Measurements from ENCODE around the gene AP2M1. TPM values are rescaled to one million over a fixed set of nuclear protein-coding genes. Genes with fewer than 3 reads are reported as not detected.

The AP2M1 gene
- polyA plus RNA-seq, 4 donors = 240 to 283 (median 270) TPM

DNA sequence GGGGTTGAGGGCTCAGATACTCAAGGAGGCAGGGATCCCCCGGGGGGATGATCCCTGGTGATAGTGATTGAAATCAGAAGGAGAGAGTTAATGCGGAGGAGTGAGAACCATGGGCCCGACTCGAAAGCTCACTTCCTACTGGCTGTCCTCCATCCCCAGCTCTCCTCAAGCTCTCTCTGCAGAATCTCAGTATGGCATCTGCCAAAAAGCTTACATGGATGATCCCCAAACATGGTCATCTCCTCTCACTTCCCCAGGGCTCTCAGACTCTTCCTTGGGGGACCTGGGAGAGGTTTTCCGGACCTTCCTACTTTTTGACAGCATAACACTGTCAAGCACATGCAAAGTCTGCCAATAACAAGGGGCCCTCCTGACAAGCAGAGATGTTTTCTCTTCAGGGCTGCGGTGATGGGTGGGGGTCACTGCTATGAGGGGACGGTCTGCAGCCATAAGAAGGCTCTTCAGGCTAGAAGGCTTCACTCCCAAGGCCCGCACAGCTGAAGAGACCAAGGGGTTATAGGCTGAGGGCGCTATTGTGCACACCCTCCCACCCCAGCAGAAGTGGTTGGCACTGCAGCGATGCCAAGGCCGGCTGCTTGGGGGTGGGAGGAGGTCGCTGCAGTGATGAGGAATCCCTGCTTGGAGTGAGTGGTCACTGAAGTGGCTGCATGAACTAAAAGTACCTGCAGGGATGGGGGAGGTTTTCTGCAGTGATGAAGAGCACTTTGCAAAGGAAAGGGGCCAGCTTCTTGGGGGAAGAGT is 53.9 kb downstream of the AP2M1 start:
- Histone ChIP-seq H3K4me3 (ENCODE audit: low read depth in 1 of 3, low read length in 3 of 3) (no peak overlapping the region), H3K4me1 (ENCODE audit: control insufficient read depth in 3 of 3, insufficient read depth in 2 of 3, low read depth in 1 of 3, low read length in 2 of 3) (peaks cover 0 to 5% (median 0%) of the 10 kb centered on the region in 3 donors), H3K27ac (ENCODE audit: low read depth in 1 of 3, low read length in 2 of 3) (no peak overlapping the region), H3K36me3 (ENCODE audit: control insufficient read depth in 3 of 3, insufficient read depth in 2 of 3, low read depth in 1 of 3, low read length in 3 of 3) (peaks cover 0 to 2% (median 0%) of the 10 kb centered on the region in 3 donors), H3K9me3 (ENCODE audit: control insufficient read depth in 2 of 2, insufficient read depth in 1 of 2, low read depth in 1 of 2, low read length in 1 of 2) (no peaks in the 10 kb centered on the region), H3K27me3 (ENCODE audit: control insufficient read depth in 3 of 3, insufficient read depth in 3 of 3, low read length in 3 of 3) (peaks cover 0 to 60% (median 27%) of the 10 kb centered on the region in 3 donors)
- FAIRE-seq = no peak
- DNase-seq = no peak
- whole genome bisulfite sequencing, 3 donors = 33 to 41% (median 39%) methylated on average over 12 of the region's 12 CpGs

- Histone ChIP-seq H3K9me3 (ENCODE audit: control insufficient read depth in 2 of 2, insufficient read depth in 1 of 2, low read depth in 1 of 2, low read length in 1 of 2) (no peaks in the 10 kb centered on the region), H3K27me3 (ENCODE audit: control insufficient read depth in 3 of 3, insufficient read depth in 3 of 3, low read length in 3 of 3) (peaks cover 0 to 61% (median 27%) of the 10 kb centered on the region in 3 donors), H3K4me1 (ENCODE audit: control insufficient read depth in 3 of 3, insufficient read depth in 2 of 3, low read depth in 1 of 3, low read length in 2 of 3) (peaks cover 0 to 5% (median 0%) of the 10 kb centered on the region in 3 donors), H3K36me3 (ENCODE audit: control insufficient read depth in 3 of 3, insufficient read depth in 2 of 3, low read depth in 1 of 3, low read length in 3 of 3) (peaks cover 0 to 2% (median 0%) of the 10 kb centered on the region in 3 donors), H3K27ac (ENCODE audit: low read depth in 1 of 3, low read length in 2 of 3) (peak within 1 kb of the TSS in 1 of 3 donors; percentile 33), H3K4me3 (ENCODE audit: low read depth in 1 of 3, low read length in 3 of 3) (peak within 1 kb of the TSS; percentile 4 to 43 (median 40))
- 0 to 1% (median 1%) methylated on average over 24 to 66 of the region's 66 CpGs for WGBS, 3 donors
- no peak for FAIRE-seq
- DNase-seq = peak; percentile 15 to 70
Measured at GRCh38 chr3:184229394-184230080, 54.9 kb downstream of the AP2M1 start, which contains the start of gene VWA5B2. Gene VWA5B2, plus strand, starts transcription at chr3:184229585. Its CDS starts 944 bp downstream, at chr3:184230529.

DNA sequence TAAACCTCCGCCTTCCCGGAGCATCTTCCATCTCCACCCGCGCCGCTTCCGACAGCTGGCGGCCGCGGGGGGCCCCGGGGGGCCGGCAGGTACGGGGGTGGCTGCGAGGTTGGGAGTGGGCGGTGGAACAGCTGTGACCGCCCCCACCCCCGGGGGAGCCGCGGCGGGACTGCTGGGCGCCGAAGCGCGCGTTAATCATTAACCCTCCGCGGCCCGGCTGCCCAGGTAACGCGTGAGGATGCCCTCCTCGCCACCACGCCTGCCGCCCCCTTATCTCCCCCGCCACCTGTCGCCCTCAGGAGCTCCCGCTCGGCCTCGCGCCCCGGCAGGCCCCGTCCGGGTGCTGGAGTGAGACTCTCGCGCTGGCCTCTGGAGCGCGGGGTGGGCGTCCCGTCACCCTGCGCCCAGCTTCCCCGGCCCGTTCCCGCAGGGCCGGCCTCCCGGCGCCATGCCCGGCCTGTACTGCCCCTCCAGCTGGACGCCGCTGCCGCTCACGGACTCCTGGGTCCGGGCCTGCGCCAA is 55.5 kb downstream of the AP2M1 start:
- peaks cover 0 to 2% (median 0%) of the 10 kb centered on the region in 3 donors for H3K36me3 ChIP-seq (ENCODE audit: control insufficient read depth in 3 of 3, insufficient read depth in 2 of 3, low read depth in 1 of 3, low read length in 3 of 3)
- DNase-seq = peak in 1 of 2 donors; percentile 75
- 1% methylated on average over 34 to 61 of the region's 61 CpGs for WGBS, 3 donors
- no peak for FAIRE-seq
- peak overlapping the region in 2 of 3 donors; percentile 40 to 43 for H3K4me3 ChIP-seq (ENCODE audit: low read depth in 1 of 3, low read length in 3 of 3)
- H3K9me3 ChIP-seq (ENCODE audit: control insufficient read depth in 2 of 2, insufficient read depth in 1 of 2, low read depth in 1 of 2, low read length in 1 of 2) = no peaks in the 10 kb centered on the region
- peaks cover 0 to 61% (median 27%) of the 10 kb centered on the region in 3 donors for H3K27me3 ChIP-seq (ENCODE audit: control insufficient read depth in 3 of 3, insufficient read depth in 3 of 3, low read length in 3 of 3)
- H3K27ac ChIP-seq (ENCODE audit: low read depth in 1 of 3, low read length in 2 of 3) = peak overlapping the region in 1 of 3 donors; percentile 33
- H3K4me1 ChIP-seq (ENCODE audit: control insufficient read depth in 3 of 3, insufficient read depth in 2 of 3, low read depth in 1 of 3, low read length in 2 of 3) = peaks cover 0 to 5% (median 0%) of the 10 kb centered on the region in 3 donors

DNA sequence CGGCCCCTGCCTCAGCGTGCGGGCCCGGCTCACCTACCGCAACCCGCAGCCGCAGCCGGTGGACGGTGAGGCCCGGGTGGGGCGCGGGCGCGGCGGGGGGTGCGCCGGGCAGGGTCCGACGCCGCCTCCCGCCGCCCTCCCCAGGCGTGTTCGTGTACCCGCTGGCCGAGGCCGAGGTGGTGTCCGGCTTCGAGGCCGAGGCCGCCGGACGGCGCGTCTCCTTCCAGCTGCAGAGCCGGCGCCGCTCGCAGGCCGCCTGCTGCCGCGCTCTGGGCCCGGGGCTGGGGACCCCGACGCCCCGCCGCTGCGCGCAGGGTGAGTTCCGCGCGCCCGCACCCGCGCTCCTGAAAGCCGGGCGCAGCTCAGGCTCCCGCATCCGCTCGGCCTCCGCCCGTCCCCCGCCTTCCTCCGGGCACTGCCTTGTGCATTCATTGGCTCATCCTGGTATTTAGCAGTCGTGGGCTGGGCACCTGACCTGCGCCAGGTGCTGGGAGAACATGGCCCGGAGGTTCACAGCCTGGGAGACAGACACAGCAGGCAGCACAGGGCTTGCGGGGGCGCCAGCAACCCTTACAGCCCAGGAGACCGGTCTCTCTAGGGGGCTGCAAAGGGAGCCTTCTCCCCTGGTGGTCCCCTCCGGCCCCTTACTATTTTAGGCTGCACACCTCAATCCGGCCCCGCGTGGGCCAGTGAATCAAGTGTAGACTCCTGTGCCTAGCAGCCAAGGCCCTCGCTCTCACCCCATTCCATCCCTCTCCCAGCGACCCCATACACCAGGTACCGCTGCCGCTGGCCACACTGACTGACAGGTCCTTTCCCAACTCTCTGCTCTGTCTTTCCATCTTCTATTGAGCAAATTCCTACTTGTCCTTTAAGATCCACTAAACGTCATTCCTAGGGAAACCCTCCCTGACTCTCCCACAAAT is 56.2 kb downstream of the AP2M1 start:
- Histone ChIP-seq H3K36me3 (ENCODE audit: control insufficient read depth in 3 of 3, insufficient read depth in 2 of 3, low read depth in 1 of 3, low read length in 3 of 3) (peaks cover 0 to 2% (median 0%) of the 10 kb centered on the region in 3 donors), H3K4me1 (ENCODE audit: control insufficient read depth in 3 of 3, insufficient read depth in 2 of 3, low read depth in 1 of 3, low read length in 2 of 3) (peaks cover 0 to 5% (median 0%) of the 10 kb centered on the region in 3 donors), H3K9me3 (ENCODE audit: control insufficient read depth in 2 of 2, insufficient read depth in 1 of 2, low read depth in 1 of 2, low read length in 1 of 2) (no peaks in the 10 kb centered on the region), H3K27me3 (ENCODE audit: control insufficient read depth in 3 of 3, insufficient read depth in 3 of 3, low read length in 3 of 3) (peaks cover 0 to 64% (median 27%) of the 10 kb centered on the region in 3 donors), H3K4me3 (ENCODE audit: low read depth in 1 of 3, low read length in 3 of 3) (peak overlapping the region in 1 of 3 donors; percentile 40), H3K27ac (ENCODE audit: low read depth in 1 of 3, low read length in 2 of 3) (no peak overlapping the region)
- FAIRE-seq (no peak), DNase-seq (peak; percentile 34 to 40)
- WGBS, 3 donors = 4 to 6% (median 5%) methylated on average over 55 to 79 of the region's 79 CpGs

- 49 to 64% (median 49%) methylated on average over 3 of the region's 3 CpGs for WGBS, 3 donors
- FAIRE-seq (no peak), DNase-seq (no peak)
- no peak overlapping the region for H3K27ac ChIP-seq (ENCODE audit: low read depth in 1 of 3, low read length in 2 of 3)
- H3K36me3 ChIP-seq (ENCODE audit: control insufficient read depth in 3 of 3, insufficient read depth in 2 of 3, low read depth in 1 of 3, low read length in 3 of 3) = peaks cover 0 to 2% (median 0%) of the 10 kb centered on the region in 3 donors
- H3K27me3 ChIP-seq (ENCODE audit: control insufficient read depth in 3 of 3, insufficient read depth in 3 of 3, low read length in 3 of 3) = peaks cover 0 to 63% (median 27%) of the 10 kb centered on the region in 3 donors
- peaks cover 0 to 5% (median 0%) of the 10 kb centered on the region in 3 donors for H3K4me1 ChIP-seq (ENCODE audit: control insufficient read depth in 3 of 3, insufficient read depth in 2 of 3, low read depth in 1 of 3, low read length in 2 of 3)
- H3K9me3 ChIP-seq (ENCODE audit: control insufficient read depth in 2 of 2, insufficient read depth in 1 of 2, low read depth in 1 of 2, low read length in 1 of 2) = no peaks in the 10 kb centered on the region
- no peak overlapping the region for H3K4me3 ChIP-seq (ENCODE audit: low read depth in 1 of 3, low read length in 3 of 3)
Measured at GRCh38 chr3:184231671-184232070, 57.0 kb downstream of the AP2M1 start.

GRCh38 chr3:184233127-184233843 is 58.6 kb downstream of the AP2M1 start:
- DNase-seq (no peak), FAIRE-seq (no peak)
- Histone ChIP-seq H3K9me3 (ENCODE audit: control insufficient read depth in 2 of 2, insufficient read depth in 1 of 2, low read depth in 1 of 2, low read length in 1 of 2) (no peaks in the 10 kb centered on the region), H3K4me3 (ENCODE audit: low read depth in 1 of 3, low read length in 3 of 3) (no peak overlapping the region), H3K27me3 (ENCODE audit: control insufficient read depth in 3 of 3, insufficient read depth in 3 of 3, low read length in 3 of 3) (peaks cover 0 to 54% (median 27%) of the 10 kb centered on the region in 3 donors), H3K36me3 (ENCODE audit: control insufficient read depth in 3 of 3, insufficient read depth in 2 of 3, low read depth in 1 of 3, low read length in 3 of 3) (peaks cover 0 to 2% (median 0%) of the 10 kb centered on the region in 3 donors), H3K4me1 (ENCODE audit: control insufficient read depth in 3 of 3, insufficient read depth in 2 of 3, low read depth in 1 of 3, low read length in 2 of 3) (peaks cover 0 to 5% (median 0%) of the 10 kb centered on the region in 3 donors), H3K27ac (ENCODE audit: low read depth in 1 of 3, low read length in 2 of 3) (no peak overlapping the region)
- WGBS, 3 donors = 86 to 88% (median 87%) methylated on average over 21 to 23 of the region's 23 CpGs

Data from small intestine (tissue), 7 donors.